Testis (tissue), 3 donors: ENCODE results near the gene PCDHGB6. TPM values are rescaled to one million over a fixed set of nuclear protein-coding genes. Genes with fewer than 3 reads are reported as not detected.
"Not testable (repeated sequence)": the region's sequence is repeated elsewhere in the genome, so short reads cannot be mapped to it uniquely, and the experiment has no call there.

Experiments used
- DNase-seq: peaks from one replicate; pipeline ENCODE4 v3.0.0-alpha.2; 2019
- H3K27ac ChIP-seq, 2 donors: fragments of 200-600 bp; sonication (generic); one replicate each; pipeline ENCODE4 v1.5.1; 2019
- H3K27me3 ChIP-seq: fragments of 200-600 bp; sonication (generic); one replicate; pipeline ENCODE4 v1.5.1; 2019
- H3K36me3 ChIP-seq: fragments of 200-600 bp; sonication (generic); one replicate; pipeline ENCODE4 v1.5.1; 2017; ENCODE audit warnings: low read depth; ENCODE audit errors: missing control alignments
- H3K4me1 ChIP-seq: fragments of 200-600 bp; sonication (generic); one replicate; pipeline ENCODE4 v1.5.1; 2019
- H3K4me3 ChIP-seq, 2 donors: fragments of 200-600 bp; sonication (generic); one replicate each; pipeline ENCODE4 v1.5.1; 2017 to 2019
- H3K9me3 ChIP-seq: fragments of 200-600 bp; sonication (generic); one replicate; pipeline ENCODE4 v1.5.1; 2017
- POLR2A ChIP-seq: fragments of 450-650 bp; IDR thresholded peaks from one replicate; pipeline ENCODE4 v1.6.1; 2017; ENCODE audit warnings: antibody characterized with exemption, mild to moderate bottlenecking, moderate library complexity
- WGBS, 2 donors: methylation state at CpG; one replicate each; pipeline ENCODE4 v1.1.5; 2018; 5-methylcytosine and 5-hydroxymethylcytosine counted together
- intact Hi-C: fragments of 100-400 bp; cut with DNase I; formaldehyde crosslinking; loops from one replicate; pipeline ENCODE4 v1.15.1; 2023; ENCODE audit warnings: low total_unique reads
- polyA plus RNA-seq: library from polyadenylated mRNA; stranded (reverse); fragments of 350-450 nt; fragmentation: Illumina TruSeq; extraction: RNeasy Lipid Tissue Mini Kit (QIAGEN cat#74804); gene quantifications from one replicate; pipeline ENCODE4 v1.2.3, GENCODE V29; 2014; ENCODE audit warnings: low read depth, low replicate concordance; ENCODE audit not compliant: insufficient read depth
- total RNA-seq, 2 donors: library from RNA; depleted of rRNA; stranded (reverse); fragments of >200 nt; gene quantifications; one replicate each; pipeline ENCODE4 v1.2.3, GENCODE V29; 2016
- TF ChIP-seq, protein P1 (sequence below), 3 experiments: fragments of 450-650 bp in 2 of 3; fragments of 200-600 bp in 1 of 3; sonication (generic) in 1 of 3; IDR thresholded peaks; one replicate each; pipeline ENCODE4 v1.5.1; 2016 to 2019; ENCODE audit warnings: antibody characterized with exemption in 3 of 3, mild to moderate bottlenecking in 2 of 3, moderate library complexity in 1 of 3

Gene PCDHGB6
- total and polyA plus RNA-seq, 3 donors from 2014 or later, result 2.1 to 12.6 (median 9.9) TPM

GRCh38 chr5:141384471-141385267, 23.2 kb upstream of the PCDHGB6 start:
- H3K4me3 ChIP-seq, result no peak overlapping the region
- no peaks in the 10 kb centered on the region for H3K9me3 ChIP-seq
- intact Hi-C loops, result no loop called here
- no peaks in the 10 kb centered on the region for H3K27me3 ChIP-seq
- H3K36me3 ChIP-seq, result no peaks in the 10 kb centered on the region
- 32 to 38% methylated on average over 15 to 40 of the region's 43 CpGs for WGBS, 2 donors
- no peak overlapping the region for H3K27ac ChIP-seq
- no peaks in the 10 kb centered on the region for H3K4me1 ChIP-seq
- no peak for DNase-seq
- TF ChIP-seq POLR2A, result no peak
- TF ChIP-seq, protein P1, sequence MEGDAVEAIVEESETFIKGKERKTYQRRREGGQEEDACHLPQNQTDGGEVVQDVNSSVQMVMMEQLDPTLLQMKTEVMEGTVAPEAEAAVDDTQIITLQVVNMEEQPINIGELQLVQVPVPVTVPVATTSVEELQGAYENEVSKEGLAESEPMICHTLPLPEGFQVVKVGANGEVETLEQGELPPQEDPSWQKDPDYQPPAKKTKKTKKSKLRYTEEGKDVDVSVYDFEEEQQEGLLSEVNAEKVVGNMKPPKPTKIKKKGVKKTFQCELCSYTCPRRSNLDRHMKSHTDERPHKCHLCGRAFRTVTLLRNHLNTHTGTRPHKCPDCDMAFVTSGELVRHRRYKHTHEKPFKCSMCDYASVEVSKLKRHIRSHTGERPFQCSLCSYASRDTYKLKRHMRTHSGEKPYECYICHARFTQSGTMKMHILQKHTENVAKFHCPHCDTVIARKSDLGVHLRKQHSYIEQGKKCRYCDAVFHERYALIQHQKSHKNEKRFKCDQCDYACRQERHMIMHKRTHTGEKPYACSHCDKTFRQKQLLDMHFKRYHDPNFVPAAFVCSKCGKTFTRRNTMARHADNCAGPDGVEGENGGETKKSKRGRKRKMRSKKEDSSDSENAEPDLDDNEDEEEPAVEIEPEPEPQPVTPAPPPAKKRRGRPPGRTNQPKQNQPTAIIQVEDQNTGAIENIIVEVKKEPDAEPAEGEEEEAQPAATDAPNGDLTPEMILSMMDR (IDR thresholded peaks at IDR 0.05), result no peak

- H3K4me1 ChIP-seq, H3K36me3 ChIP-seq, H3K27me3 ChIP-seq, intact Hi-C loops, H3K9me3 ChIP-seq, H3K27ac ChIP-seq: not testable (repeated sequence)
- 9 to 16% methylated on average over 18 to 19 of the region's 40 CpGs for WGBS, 2 donors
- TF ChIP-seq, protein P1 (IDR thresholded peaks at IDR 0.05), result peak in 2 of 3 experiments; percentile 53 to 59
- peak; percentile 63 for DNase-seq
- peak within 1 kb of the TSS in 1 of 2 donors; percentile 11 for H3K4me3 ChIP-seq
These were observed 20.1 kb upstream of the PCDHGB6 start, which contains the start of gene PCDHGB4 for GRCh38 chr5:141387557-141388311. TSS of gene PCDHGB4 (plus strand) at chr5:141387698. CDS start at chr5:141387885, 187 bp downstream.

DNA sequence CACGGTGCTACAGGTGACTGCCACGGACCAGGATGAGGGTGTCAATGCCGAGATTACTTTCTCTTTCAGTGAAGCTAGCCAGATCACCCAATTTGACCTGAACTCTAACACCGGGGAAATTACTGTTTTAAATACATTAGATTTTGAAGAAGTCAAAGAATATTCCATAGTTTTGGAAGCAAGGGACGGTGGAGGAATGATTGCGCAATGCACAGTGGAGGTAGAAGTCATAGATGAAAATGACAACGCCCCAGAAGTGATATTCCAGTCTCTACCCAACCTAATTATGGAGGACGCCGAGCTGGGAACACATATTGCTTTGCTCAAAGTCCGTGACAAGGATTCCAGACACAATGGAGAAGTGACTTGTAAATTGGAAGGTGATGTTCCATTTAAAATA, 19.2 kb upstream of the PCDHGB6 start:
- Histone ChIP-seq H3K27ac (no peak overlapping the region), H3K4me1 (no peaks in the 10 kb centered on the region), H3K36me3 (no peaks in the 10 kb centered on the region), H3K4me3 (no peak overlapping the region), H3K9me3 (no peaks in the 10 kb centered on the region), H3K27me3 (no peaks in the 10 kb centered on the region)
- intact Hi-C loops, result no loop called here
- DNase-seq, result no peak
- WGBS, 2 donors, result 31 to 42% methylated on average over 10 of the region's 10 CpGs
- TF ChIP-seq, protein P1 (IDR thresholded peaks at IDR 0.05), result no peak
- no peak for TF ChIP-seq POLR2A

- intact Hi-C loops, result no loop called here
These were observed 18.4 kb upstream of the PCDHGB6 start for GRCh38 chr5:141389153-141390042.

More at GRCh38 chr5:141389153-141390042, 18.4 kb upstream of the PCDHGB6 start:
- no peak overlapping the region for H3K27ac ChIP-seq
- no peaks in the 10 kb centered on the region for H3K36me3 ChIP-seq
- DNase-seq, result no peak
- no peaks in the 10 kb centered on the region for H3K27me3 ChIP-seq
- 33 to 35% methylated on average over 23 to 73 of the region's 77 CpGs for WGBS, 2 donors
- TF ChIP-seq, protein P1 (IDR thresholded peaks at IDR 0.05), result no peak
- no peak for TF ChIP-seq POLR2A
- no peaks in the 10 kb centered on the region for H3K4me1 ChIP-seq
- H3K4me3 ChIP-seq, result no peak overlapping the region
- H3K9me3 ChIP-seq, result no peaks in the 10 kb centered on the region
